ENCODE measurements around the gene ARHGAP6. TPM values are rescaled to one million over a fixed set of nuclear protein-coding genes. Genes with fewer than 3 reads are reported as not detected.
"Not testable (repeated sequence)": the region's sequence is repeated elsewhere in the genome, so short reads cannot be mapped to it uniquely, and the experiment has no call there.

The ARHGAP6 gene
- total and polyA plus RNA-seq, 2 of the 4 experiments (the other 2 are of a cell fraction) = 1.4 to 1.8 TPM

DNA sequence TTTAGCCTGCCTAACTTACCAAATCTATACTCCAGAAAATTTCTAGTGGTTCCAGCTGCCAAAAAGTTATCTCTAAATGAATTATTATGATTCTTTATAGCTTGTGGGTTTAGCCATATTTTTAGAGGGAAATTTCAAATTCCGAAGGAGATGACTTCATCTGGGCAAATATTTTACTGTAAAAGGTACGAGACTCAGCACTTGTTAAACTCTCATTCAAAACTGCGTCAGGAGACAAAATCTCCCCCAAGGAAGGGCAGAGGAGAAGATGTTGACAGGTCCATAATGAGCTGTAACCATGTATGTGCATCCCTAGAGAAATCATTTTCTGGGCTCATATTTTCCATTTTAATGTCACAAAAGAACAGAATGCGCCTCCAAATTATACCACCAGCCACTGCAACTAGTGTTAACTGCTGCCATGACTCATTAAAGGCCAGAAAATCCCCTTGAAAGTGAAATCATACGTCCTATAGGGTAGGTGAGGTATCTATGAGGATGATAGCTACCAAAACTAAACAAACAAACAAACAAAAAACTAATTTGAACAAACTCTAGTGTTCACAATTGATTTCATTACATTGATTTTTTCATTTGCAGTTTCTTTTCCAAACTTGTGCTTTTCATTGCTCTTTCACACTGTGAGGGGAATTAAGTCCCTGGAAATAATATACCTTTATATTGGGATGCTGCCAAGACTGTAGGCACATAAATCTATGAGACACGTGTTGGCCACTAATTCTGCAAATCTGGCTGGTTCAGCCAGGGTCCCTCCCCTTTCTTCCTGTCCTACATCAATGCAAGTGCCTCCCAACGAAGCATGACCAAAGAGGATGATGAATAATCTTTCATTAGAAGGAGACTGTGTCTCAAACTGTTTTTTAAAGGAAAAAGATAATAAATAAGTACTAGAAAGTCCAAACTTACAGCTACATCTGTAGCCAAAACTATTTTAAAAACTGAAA is 85.8 kb downstream of the ARHGAP6 start (continued):
- no peak for TF ChIP-seq CHD1 (IDR thresholded peaks at IDR 0.05; ENCODE audit: low read depth, low read length)

DNA sequence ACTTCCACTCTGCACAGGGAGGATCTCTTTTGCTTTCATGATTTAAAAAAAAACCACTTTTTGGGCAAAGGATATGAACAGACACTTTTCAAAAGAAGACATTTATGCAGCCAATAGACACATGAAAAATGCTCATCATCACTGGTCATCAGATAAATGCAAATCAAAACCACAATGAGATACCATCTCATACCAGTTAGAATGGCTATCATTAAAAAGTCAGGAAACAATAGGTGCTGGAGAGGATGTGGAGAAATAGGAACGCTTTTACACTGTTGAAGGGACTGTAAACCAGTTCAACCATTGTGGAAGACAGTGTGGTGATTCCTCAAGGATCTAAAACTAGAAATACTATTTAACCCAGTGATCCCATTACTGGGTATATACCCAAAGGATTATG is 87.4 kb downstream of the ARHGAP6 start:
- CTCF ChIA-PET; H3K23ac ChIP-seq (ENCODE audit: low read depth, low read length); H2BK20ac ChIP-seq (ENCODE audit: low read depth, low read length); H2AK9ac ChIP-seq (replicated peaks; ENCODE audit: low read depth, low read length, poor library complexity); H3K18ac ChIP-seq (ENCODE audit: low read depth, low read length); H2AK5ac ChIP-seq (ENCODE audit: low read depth, low read length); H2BK5ac ChIP-seq (ENCODE audit: low read depth, low read length, poor library complexity, severe bottlenecking); H4K5ac ChIP-seq (ENCODE audit: low read depth, low read length); in situ Hi-C loops (cut with MboI; ENCODE audit: low sequenced_read_pairs); H3K27me3 ChIP-seq (ENCODE audit: control insufficient read depth, insufficient read depth, low read length); H3K4me2 ChIP-seq (ENCODE audit: low read depth, low read length); H3K79me1 ChIP-seq (ENCODE audit: low read depth in 1 of 2, low read length in 2 of 2); BruUV-seq (replicated peaks); intact Hi-C loops (cut with micrococcal nuclease); H3K14ac ChIP-seq (replicated peaks; ENCODE audit: low read depth, low read length); H3K4me1 ChIP-seq (ENCODE audit: control insufficient read depth, insufficient read depth, low read length); dilution Hi-C loops (cut with HindIII; ENCODE audit: low sequenced_read_pairs, unreplicated experiment); H4K8ac ChIP-seq (ENCODE audit: low read depth in 2 of 2, low read length in 2 of 2); DNase-seq; POLR2A ChIA-PET (ENCODE audit: unreplicated experiment); ATAC-seq (ENCODE audit: low read depth); H3K56ac ChIP-seq (ENCODE audit: extremely low read depth, insufficient read depth, low read length); H3K9me1 ChIP-seq (ENCODE audit: insufficient read depth, low read length); H4K20me1 ChIP-seq (ENCODE audit: insufficient read depth, low read length); H2BK15ac ChIP-seq (ENCODE audit: low read depth, low read length); H3K9me3 ChIP-seq (ENCODE audit: control insufficient read depth, insufficient read depth, low read length); H2AFZ ChIP-seq (replicated peaks; ENCODE audit: low read length, poor library complexity); H3K36me3 ChIP-seq (ENCODE audit: control insufficient read depth, insufficient read depth, low read length); H3K27ac ChIP-seq (ENCODE audit: insufficient read depth, low read length); H3K4ac ChIP-seq (ENCODE audit: low read depth, low read length); H3K4me3 ChIP-seq (ENCODE audit: insufficient read depth, low read depth, low read length); H2BK120ac ChIP-seq (ENCODE audit: low read depth, low read length); H3K9ac ChIP-seq (ENCODE audit: low read depth, low read length); H4K91ac ChIP-seq (ENCODE audit: insufficient read depth, low read depth, low read length): not testable (repeated sequence)
- no CpG with 5 or more reads among the region's 1 CpG for WGBS, 2 experiments (ENCODE audit: extremely low coverage in 2 of 2, insufficient read length in 1 of 2)
